Suprapubic skin (tissue), 4 donors: ENCODE results near the gene NCR1. TPM values are rescaled to one million over a fixed set of nuclear protein-coding genes. Genes with fewer than 3 reads are reported as not detected.
"Not testable (repeated sequence)": the region's sequence is repeated elsewhere in the genome, so short reads cannot be mapped to it uniquely, and the experiment has no call there.

ENCODE experiments used
- DNase-seq, 2 donors: peaks; one replicate each; pipeline ENCODE4 v3.0.0-alpha.2; 2019; ENCODE audit warnings: low spot score in 2 of 2
- H3K27ac ChIP-seq: fragments of 200-600 bp; sonication (generic); one replicate; pipeline ENCODE4 v1.5.1; 2019
- H3K27me3 ChIP-seq: fragments of 200-600 bp; sonication (generic); one replicate; pipeline ENCODE4 v1.5.1; 2019
- H3K36me3 ChIP-seq: fragments of 200-600 bp; sonication (generic); one replicate; pipeline ENCODE4 v1.5.1; 2019
- H3K4me1 ChIP-seq: fragments of 200-600 bp; sonication (generic); one replicate; pipeline ENCODE4 v1.5.1; 2019
- H3K4me3 ChIP-seq: fragments of 200-600 bp; sonication (generic); one replicate; pipeline ENCODE4 v1.5.1; 2019; ENCODE audit warnings: mild to moderate bottlenecking
- H3K9me3 ChIP-seq: fragments of 200-600 bp; sonication (generic); one replicate; pipeline ENCODE4 v1.5.1; 2019
- EP300 ChIP-seq: sonication (generic); formaldehyde crosslinking; IDR thresholded peaks from one replicate; pipeline ENCODE4 v1.6.1; 2017; ENCODE audit warnings: antibody characterized with exemption
- POLR2A ChIP-seq, 2 donors: fragments of 450-650 bp; IDR thresholded peaks; one replicate each; pipeline ENCODE4 v1.6.1; 2017; ENCODE audit warnings: antibody characterized with exemption in 2 of 2, mild to moderate bottlenecking in 2 of 2, moderate library complexity in 2 of 2
- POLR2AphosphoS5 ChIP-seq, 3 donors: sonication (generic); formaldehyde crosslinking; IDR thresholded peaks; one replicate each; pipeline ENCODE4 v1.6.1; 2017; ENCODE audit warnings: antibody characterized with exemption in 3 of 3
- WGBS: methylation state at CpG from one replicate; pipeline ENCODE4 v1.1.5; 2018; 5-methylcytosine and 5-hydroxymethylcytosine counted together
- total RNA-seq, 4 donors: library from RNA; depleted of rRNA; stranded (reverse); fragments of >200 nt; gene quantifications; one replicate each; pipeline ENCODE4 v1.1.0, GENCODE V29; 2016
- TF ChIP-seq, protein P1 (sequence below), 2 donors: fragments of 200-600 bp in 1 of 2; fragments of 450-650 bp in 1 of 2; sonication (generic) in 1 of 2; IDR thresholded peaks; one replicate each; pipeline ENCODE4 v1.5.1; 2016 to 2019; ENCODE audit warnings: antibody characterized with exemption in 2 of 2, mild to moderate bottlenecking in 1 of 2, moderate library complexity in 1 of 2

NCR1 gene
- total RNA-seq, 4 donors from 2014 or later = not detected

DNA sequence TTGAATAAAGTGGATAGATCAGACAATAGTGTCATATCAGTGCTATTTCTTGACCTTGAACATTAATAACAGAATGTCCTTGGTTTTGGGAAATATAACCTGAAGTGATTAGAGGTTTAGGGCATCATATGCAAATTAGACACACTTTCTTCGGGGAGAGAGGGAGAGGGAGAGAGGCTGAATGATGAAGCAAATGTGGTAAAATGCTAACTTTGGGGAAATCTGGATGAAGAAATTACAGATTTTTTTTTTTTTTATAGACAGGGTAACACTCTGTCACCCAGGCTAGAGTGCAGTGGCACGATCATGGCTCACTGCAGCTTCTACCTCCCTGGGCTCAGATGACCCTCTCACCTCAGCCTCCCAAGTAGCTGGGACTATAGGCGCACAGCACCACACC lies 3.9 kb upstream of the NCR1 start:
- TF ChIP-seq EP300 (no peak), POLR2AphosphoS5 (IDR thresholded peaks at IDR 0.05) (no peak), POLR2A (IDR thresholded peaks at IDR 0.05) (no peak)
- TF ChIP-seq, protein P1, sequence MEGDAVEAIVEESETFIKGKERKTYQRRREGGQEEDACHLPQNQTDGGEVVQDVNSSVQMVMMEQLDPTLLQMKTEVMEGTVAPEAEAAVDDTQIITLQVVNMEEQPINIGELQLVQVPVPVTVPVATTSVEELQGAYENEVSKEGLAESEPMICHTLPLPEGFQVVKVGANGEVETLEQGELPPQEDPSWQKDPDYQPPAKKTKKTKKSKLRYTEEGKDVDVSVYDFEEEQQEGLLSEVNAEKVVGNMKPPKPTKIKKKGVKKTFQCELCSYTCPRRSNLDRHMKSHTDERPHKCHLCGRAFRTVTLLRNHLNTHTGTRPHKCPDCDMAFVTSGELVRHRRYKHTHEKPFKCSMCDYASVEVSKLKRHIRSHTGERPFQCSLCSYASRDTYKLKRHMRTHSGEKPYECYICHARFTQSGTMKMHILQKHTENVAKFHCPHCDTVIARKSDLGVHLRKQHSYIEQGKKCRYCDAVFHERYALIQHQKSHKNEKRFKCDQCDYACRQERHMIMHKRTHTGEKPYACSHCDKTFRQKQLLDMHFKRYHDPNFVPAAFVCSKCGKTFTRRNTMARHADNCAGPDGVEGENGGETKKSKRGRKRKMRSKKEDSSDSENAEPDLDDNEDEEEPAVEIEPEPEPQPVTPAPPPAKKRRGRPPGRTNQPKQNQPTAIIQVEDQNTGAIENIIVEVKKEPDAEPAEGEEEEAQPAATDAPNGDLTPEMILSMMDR (IDR thresholded peaks at IDR 0.05) = no peak
- WGBS = 44% methylated on average over 3 of the region's 3 CpGs
- H3K27ac ChIP-seq = no peak overlapping the region
- no peaks in the 10 kb centered on the region for H3K9me3 ChIP-seq
- no peak for DNase-seq
- H3K36me3 ChIP-seq = no peaks in the 10 kb centered on the region
- peaks cover 11% of the 10 kb centered on the region for H3K27me3 ChIP-seq
- no peak overlapping the region for H3K4me3 ChIP-seq
- H3K4me1 ChIP-seq = no peaks in the 10 kb centered on the region

DNA sequence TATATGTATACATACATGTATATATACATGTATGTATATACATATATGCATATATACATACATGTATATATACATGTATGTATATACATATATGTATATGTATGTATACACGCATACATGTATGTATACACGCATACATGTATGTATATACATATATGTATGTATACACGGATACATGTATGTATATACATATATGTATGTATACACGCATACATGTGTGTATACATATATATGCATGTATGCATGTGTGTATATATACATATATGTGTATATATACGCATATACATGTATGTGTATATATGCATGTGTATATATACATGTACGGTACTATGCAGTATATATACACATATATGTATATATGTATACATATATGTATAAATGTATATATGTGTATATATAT lies 2.6 kb upstream of the NCR1 start:
- no peak overlapping the region for H3K27ac ChIP-seq
- H3K9me3 ChIP-seq = no peaks in the 10 kb centered on the region
- 90% methylated on average over 6 of the region's 6 CpGs for WGBS
- no peak for TF ChIP-seq POLR2AphosphoS5 (IDR thresholded peaks at IDR 0.05)
- TF ChIP-seq, protein P1 (IDR thresholded peaks at IDR 0.05) = no peak
- no peak for TF ChIP-seq POLR2A (IDR thresholded peaks at IDR 0.05)
- TF ChIP-seq EP300 = no peak
- no peak overlapping the region for H3K4me3 ChIP-seq
- DNase-seq = no peak
- H3K4me1 ChIP-seq = no peaks in the 10 kb centered on the region
- no peaks in the 10 kb centered on the region for H3K36me3 ChIP-seq
- H3K27me3 ChIP-seq = peaks cover 11% of the 10 kb centered on the region

DNA sequence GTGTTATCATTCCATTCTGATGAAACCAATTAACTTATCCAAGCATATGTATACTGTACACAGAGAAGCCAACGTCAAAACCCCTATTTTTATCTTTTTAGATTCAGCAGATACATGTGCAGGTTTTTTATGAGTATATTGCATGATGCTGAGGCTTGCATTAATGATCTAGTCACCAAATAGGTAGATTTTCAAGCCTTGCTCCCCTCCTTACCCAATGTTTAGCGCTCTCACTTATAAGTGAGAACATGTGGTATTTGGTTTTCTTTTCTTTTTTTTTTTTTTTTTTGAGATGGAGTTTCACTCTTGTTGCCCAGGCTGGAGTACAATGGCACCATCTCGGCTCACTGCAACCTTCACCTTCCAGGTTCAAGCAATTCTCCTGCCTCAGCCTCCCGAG lies 1.7 kb upstream of the NCR1 start:
- H3K27ac ChIP-seq, H3K9me3 ChIP-seq, H3K4me1 ChIP-seq, H3K4me3 ChIP-seq, DNase-seq, H3K36me3 ChIP-seq: not testable (repeated sequence)
- WGBS = 73% methylated on average over 4 of the region's 4 CpGs
- H3K27me3 ChIP-seq = peaks cover 10% of the 10 kb centered on the region

DNA sequence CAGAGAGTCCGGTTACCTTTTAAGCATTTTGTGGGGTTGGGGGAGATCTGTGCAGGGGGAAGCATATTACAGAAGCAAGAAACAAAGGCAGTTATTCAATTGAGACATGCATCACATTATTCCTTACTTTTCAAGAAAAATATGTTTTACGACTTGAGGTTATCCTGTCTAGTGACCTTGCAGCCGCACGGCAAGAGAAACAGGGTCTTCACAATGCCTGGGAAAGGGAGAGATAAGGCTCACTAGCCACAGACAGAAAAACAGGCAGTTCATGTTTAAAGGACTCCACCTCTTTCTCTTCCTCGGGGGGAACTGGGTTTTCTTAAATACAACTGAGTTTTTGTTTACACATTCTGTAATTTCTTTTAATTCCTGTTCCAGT lies 536 bp upstream of the NCR1 start:
- no peak for TF ChIP-seq POLR2A (IDR thresholded peaks at IDR 0.05)
- TF ChIP-seq, protein P1 (IDR thresholded peaks at IDR 0.05) = no peak
- TF ChIP-seq POLR2AphosphoS5 (IDR thresholded peaks at IDR 0.05) = no peak
- no peak for TF ChIP-seq EP300
- H3K27me3 ChIP-seq = peaks cover 7% of the 10 kb centered on the region

DNA sequence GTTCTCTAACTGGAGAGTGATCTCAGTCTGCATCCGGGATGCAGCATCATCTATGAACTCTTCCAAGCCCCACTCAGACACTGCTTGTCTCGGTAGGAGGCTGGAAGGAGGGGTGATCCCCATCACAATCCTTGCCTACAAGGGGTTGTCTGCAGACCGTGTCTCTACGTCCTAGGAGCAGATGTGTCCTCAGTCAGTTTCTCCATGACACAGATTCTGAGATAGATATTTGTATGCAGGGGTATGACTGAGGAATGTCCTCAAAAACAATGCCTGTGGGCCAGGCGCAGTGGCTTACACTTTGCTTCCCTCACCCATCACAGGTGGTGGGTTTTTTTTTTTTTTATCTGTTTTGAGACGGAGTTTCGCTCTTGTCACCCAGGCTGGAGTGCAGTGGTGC lies 871 bp downstream of the NCR1 start:
- Histone ChIP-seq H3K27me3 (peaks cover 7% of the 10 kb centered on the region), H3K27ac (no peak overlapping the region), H3K4me3 (no peak overlapping the region), H3K9me3 (no peaks in the 10 kb centered on the region), H3K4me1 (no peaks in the 10 kb centered on the region), H3K36me3 (no peaks in the 10 kb centered on the region)
- TF ChIP-seq EP300 (no peak), POLR2A (IDR thresholded peaks at IDR 0.05) (no peak), POLR2AphosphoS5 (IDR thresholded peaks at IDR 0.05) (no peak)
- TF ChIP-seq, protein P1 (IDR thresholded peaks at IDR 0.05) = no peak
- no peak for DNase-seq
- 73% methylated on average over 7 of the region's 7 CpGs for WGBS

More for the DNA sequence above, 536 bp upstream of the NCR1 start:
- no peak overlapping the region for H3K27ac ChIP-seq
- H3K4me1 ChIP-seq = no peaks in the 10 kb centered on the region
- H3K9me3 ChIP-seq = no peaks in the 10 kb centered on the region
- H3K36me3 ChIP-seq = no peaks in the 10 kb centered on the region
- no peak overlapping the region for H3K4me3 ChIP-seq
- WGBS = 36% methylated on average over 5 of the region's 5 CpGs
- no peak for DNase-seq

DNA sequence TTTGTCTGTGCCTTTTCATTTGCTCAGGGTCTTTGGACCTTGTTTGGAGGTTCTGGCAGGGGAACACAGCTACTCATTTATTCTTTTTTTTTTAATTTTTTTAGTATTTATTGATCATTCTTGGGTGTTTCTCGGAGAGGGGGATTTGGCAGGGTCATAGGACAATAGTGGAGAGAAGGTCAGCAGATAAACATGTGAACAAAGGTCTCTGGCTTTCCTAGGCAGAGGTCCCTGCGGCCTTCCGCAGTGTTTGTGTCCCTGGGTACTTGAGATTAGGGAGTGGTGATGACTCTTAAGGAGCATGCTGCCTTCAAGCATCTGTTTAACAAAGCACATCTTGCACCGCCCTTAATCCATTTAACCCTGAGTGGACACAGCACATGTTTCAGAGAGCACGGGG lies 2.0 kb downstream of the NCR1 start:
- H3K4me1 ChIP-seq, H3K27me3 ChIP-seq, DNase-seq, H3K36me3 ChIP-seq, H3K4me3 ChIP-seq, H3K9me3 ChIP-seq, H3K27ac ChIP-seq: not testable (repeated sequence)
- 77% methylated on average over 5 of the region's 5 CpGs for WGBS
